ENCODE data around the gene HOXA3.

Gene HOXA3

GRCh38 chr7:27088002-27088922 is 64.1 kb downstream of the HOXA3 start:
- no peak for DNase-seq (ENCODE audit: low read depth)

- no peak for DNase-seq (ENCODE audit: low read depth)
These were observed 68.7 kb downstream of the HOXA3 start for GRCh38 chr7:27083646-27084045.

GRCh38 chr7:27082171-27082570 is 70.2 kb downstream of the HOXA3 start:
- DNase-seq (ENCODE audit: low read depth): no peak

GRCh38 chr7:27080844-27081436 is 71.4 kb downstream of the HOXA3 start:
- DNase-seq (ENCODE audit: low read depth): no peak

GRCh38 chr7:27079234-27079975 is 73.0 kb downstream of the HOXA3 start:
- no peak for DNase-seq (ENCODE audit: low read depth)

- no peak for DNase-seq (ENCODE audit: low read depth)
These were observed 73.7 kb downstream of the HOXA3 start for GRCh38 chr7:27078616-27079233.

GRCh38 chr7:27073076-27073475 is 79.3 kb downstream of the HOXA3 start:
- no peak for DNase-seq (ENCODE audit: low read depth)

GRCh38 chr7:27071622-27072390 is 80.6 kb downstream of the HOXA3 start:
- no peak for DNase-seq (ENCODE audit: low read depth)

- DNase-seq (ENCODE audit: low read depth): no peak
These were observed 84.1 kb downstream of the HOXA3 start for GRCh38 chr7:27068259-27068658.

- no peak for DNase-seq (ENCODE audit: low read depth)
These were observed 86.2 kb downstream of the HOXA3 start for GRCh38 chr7:27066148-27066547.

GRCh38 chr7:27065709-27066108 is 86.7 kb downstream of the HOXA3 start:
- no peak for DNase-seq (ENCODE audit: low read depth)

- DNase-seq (ENCODE audit: low read depth): no peak
These were observed 87.7 kb downstream of the HOXA3 start for GRCh38 chr7:27064661-27065060.

- DNase-seq (ENCODE audit: low read depth): no peak
These were observed 88.2 kb downstream of the HOXA3 start for GRCh38 chr7:27064159-27064558.

GRCh38 chr7:27062946-27063345 is 89.4 kb downstream of the HOXA3 start:
- no peak for DNase-seq (ENCODE audit: low read depth)

All from T-helper 22 cell (primary cell).